ENCODE results near the gene PALM. TPM values are rescaled to one million over a fixed set of nuclear protein-coding genes. Genes with fewer than 3 reads are reported as not detected.
"Not testable (repeated sequence)": the region's sequence is repeated elsewhere in the genome, so short reads cannot be mapped to it uniquely, and the experiment has no call there.

Gene PALM
- total RNA-seq, 1 donor from 2014 or later, result 212 TPM

GRCh38 chr19:729965-730668 lies 21.4 kb downstream of the PALM start:
- no peak for DNase-seq (ENCODE audit: low spot score)

- no peak for DNase-seq (ENCODE audit: low spot score)
Observed at GRCh38 chr19:731000-731399, 22.3 kb downstream of the PALM start.

GRCh38 chr19:732148-733069 lies 23.7 kb downstream of the PALM start:
- no peak for DNase-seq (ENCODE audit: low spot score)

GRCh38 chr19:734716-735115 lies 26.0 kb downstream of the PALM start:
- DNase-seq (ENCODE audit: low spot score), result no peak

- no peak for DNase-seq (ENCODE audit: low spot score)
Observed at GRCh38 chr19:736125-736524, 27.4 kb downstream of the PALM start.

- no peak for DNase-seq (ENCODE audit: low spot score)
Observed at GRCh38 chr19:737591-738093, 28.9 kb downstream of the PALM start.

GRCh38 chr19:738509-739128 lies 29.9 kb downstream of the PALM start:
- no peak for DNase-seq (ENCODE audit: low spot score)

- no peak for DNase-seq (ENCODE audit: low spot score)
Observed at GRCh38 chr19:739998-740715, 31.4 kb downstream of the PALM start.

GRCh38 chr19:740816-741505 lies 32.2 kb downstream of the PALM start:
- not testable (repeated sequence) for DNase-seq (ENCODE audit: low spot score)

- no peak for DNase-seq (ENCODE audit: low spot score)
Observed at GRCh38 chr19:741506-742131, 32.9 kb downstream of the PALM start.

- no peak for DNase-seq (ENCODE audit: low spot score)
Observed at GRCh38 chr19:742540-743075, 33.9 kb downstream of the PALM start.

GRCh38 chr19:743168-743687 lies 34.5 kb downstream of the PALM start:
- DNase-seq (ENCODE audit: low spot score), result no peak

GRCh38 chr19:745138-745537 lies 36.4 kb downstream of the PALM start:
- DNase-seq (ENCODE audit: low spot score), result not testable (repeated sequence)

GRCh38 chr19:746208-746819 lies 37.6 kb downstream of the PALM start:
- DNase-seq (ENCODE audit: low spot score), result no peak

GRCh38 chr19:746956-747355 lies 38.2 kb downstream of the PALM start:
- no peak for DNase-seq (ENCODE audit: low spot score)

- DNase-seq (ENCODE audit: low spot score), result no peak
Observed at GRCh38 chr19:747432-748273, 38.9 kb downstream of the PALM start.

- no peak for DNase-seq (ENCODE audit: low spot score)
Observed at GRCh38 chr19:748274-748598, 39.5 kb downstream of the PALM start.

- DNase-seq (ENCODE audit: low spot score), result no peak
Observed at GRCh38 chr19:749811-750210, 41.1 kb downstream of the PALM start.
